ENCODE results near the gene FILIP1L.

The FILIP1L gene

DNA sequence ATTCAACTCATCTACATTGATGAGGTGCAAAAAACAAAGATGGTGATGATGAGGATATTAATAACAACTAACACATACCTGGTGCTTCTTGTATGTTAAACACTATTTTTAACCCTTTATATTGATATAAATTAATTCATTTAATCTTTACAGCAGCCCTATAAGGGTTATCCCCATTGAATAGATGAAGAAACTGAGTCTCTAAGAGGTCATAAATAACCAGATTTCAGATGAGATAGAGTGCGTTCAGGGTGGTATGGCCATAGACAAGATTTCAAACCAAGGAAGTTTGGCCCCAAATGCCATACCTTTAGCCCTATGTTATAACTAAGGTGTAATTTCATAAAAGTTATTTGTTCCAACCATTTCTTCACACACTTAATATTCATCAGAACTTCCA lies 214.1 kb downstream of the FILIP1L start:
- Mint-ChIP-seq H3K4me1 (no peaks in the 10 kb centered on the region), H3K27ac (no peak overlapping the region), H3K4me3 (no peak overlapping the region), H3K36me3 (no peaks in the 10 kb centered on the region), H3K27me3 (no peaks in the 10 kb centered on the region), H3K9me3 (no peaks in the 10 kb centered on the region)
- CTCF ChIA-PET, result no interaction called here
- DNase-seq, result no peak

DNA sequence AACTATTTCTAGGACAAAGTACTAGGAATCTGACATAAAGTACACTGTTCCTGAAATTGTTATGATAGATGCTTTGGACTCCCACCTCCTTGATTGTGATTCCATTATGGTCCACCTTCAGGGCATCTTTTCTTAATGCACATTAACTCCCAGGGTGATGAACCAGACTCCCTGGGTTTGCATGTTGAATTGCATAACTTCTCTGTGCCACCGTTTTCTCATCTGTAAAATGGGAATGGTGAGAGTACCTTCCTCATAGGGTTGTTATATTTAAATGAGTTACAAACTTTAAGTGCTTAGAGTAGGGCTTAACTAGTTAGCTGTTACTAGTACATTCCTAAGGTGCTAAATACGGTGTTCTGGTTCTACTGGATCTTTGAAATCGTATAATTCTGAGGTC lies 214.7 kb downstream of the FILIP1L start:
- Mint-ChIP-seq H3K27ac (no peak overlapping the region), H3K4me1 (no peaks in the 10 kb centered on the region), H3K27me3 (no peaks in the 10 kb centered on the region), H3K9me3 (no peaks in the 10 kb centered on the region), H3K4me3 (no peak overlapping the region), H3K36me3 (no peaks in the 10 kb centered on the region)
- no peak for DNase-seq
- CTCF ChIA-PET, result no interaction called here

DNA sequence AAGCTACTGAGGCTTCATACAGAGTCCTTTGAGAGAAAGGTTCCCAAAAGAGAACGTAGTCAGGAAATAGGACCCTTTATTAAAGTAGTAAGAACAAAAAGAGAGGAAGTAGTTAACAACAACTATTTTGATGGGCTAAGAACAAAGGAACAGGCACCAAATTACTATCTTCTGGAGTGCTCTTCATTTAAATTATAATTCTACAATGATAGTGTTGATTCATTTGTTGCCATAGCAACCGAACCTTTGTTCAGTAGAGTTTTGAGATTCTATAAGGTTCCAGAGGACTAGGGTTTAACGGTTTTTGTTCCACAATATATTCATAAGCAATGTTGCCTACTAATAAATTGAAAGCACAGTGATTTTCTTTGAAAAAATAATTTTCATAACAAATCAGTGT lies 217.8 kb downstream of the FILIP1L start:
- H3K9me3 Mint-ChIP-seq, result no peaks in the 10 kb centered on the region

DNA sequence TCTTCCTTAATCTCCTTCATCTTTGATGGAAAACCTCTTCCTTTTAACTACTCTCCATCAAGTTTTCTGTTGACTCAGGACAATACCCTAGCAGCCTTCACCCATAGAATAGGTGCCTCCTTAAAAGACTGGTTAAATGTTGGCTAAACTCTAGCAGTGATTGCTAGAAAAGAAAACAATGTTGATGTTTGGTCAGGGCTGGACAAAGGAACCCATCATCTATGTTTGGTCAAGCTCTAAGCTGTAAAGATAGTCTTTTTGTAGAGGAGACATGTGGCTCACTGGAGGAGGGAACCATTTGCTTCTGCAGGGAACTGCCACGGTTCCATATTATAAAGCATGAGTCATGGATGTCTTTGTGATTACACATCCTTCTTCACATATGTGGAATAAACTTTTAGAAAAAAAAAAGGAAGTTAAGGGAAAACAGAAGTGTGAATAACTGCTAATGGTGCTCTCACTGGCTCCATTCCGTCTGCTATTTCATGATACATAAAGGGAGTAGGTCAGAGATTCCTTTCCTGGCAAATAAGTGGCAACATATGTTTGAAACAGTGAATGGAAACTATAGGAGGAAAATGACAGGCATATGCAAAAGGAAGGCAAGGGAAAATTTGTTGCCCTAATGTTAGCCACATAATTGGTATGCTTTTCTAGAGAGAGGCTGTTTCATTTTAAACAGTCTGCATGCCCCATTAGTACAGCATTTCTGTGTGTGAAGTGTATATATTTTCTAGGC lies 218.4 kb downstream of the FILIP1L start:
- no peak overlapping the region for H3K27ac Mint-ChIP-seq
- H3K9me3 Mint-ChIP-seq, result no peaks in the 10 kb centered on the region
- H3K4me1 Mint-ChIP-seq, result no peaks in the 10 kb centered on the region
- H3K27me3 Mint-ChIP-seq, result no peaks in the 10 kb centered on the region
- H3K4me3 Mint-ChIP-seq, result no peak overlapping the region
- DNase-seq, result no peak
- CTCF ChIA-PET, result no interaction called here
- no peaks in the 10 kb centered on the region for H3K36me3 Mint-ChIP-seq

More for the DNA sequence above, 217.8 kb downstream of the FILIP1L start:
- no peaks in the 10 kb centered on the region for H3K4me1 Mint-ChIP-seq
- H3K27me3 Mint-ChIP-seq, result no peaks in the 10 kb centered on the region
- H3K27ac Mint-ChIP-seq, result no peak overlapping the region
- no peak for DNase-seq
- H3K4me3 Mint-ChIP-seq, result no peak overlapping the region
- H3K36me3 Mint-ChIP-seq, result no peaks in the 10 kb centered on the region
- CTCF ChIA-PET, result no interaction called here

DNA sequence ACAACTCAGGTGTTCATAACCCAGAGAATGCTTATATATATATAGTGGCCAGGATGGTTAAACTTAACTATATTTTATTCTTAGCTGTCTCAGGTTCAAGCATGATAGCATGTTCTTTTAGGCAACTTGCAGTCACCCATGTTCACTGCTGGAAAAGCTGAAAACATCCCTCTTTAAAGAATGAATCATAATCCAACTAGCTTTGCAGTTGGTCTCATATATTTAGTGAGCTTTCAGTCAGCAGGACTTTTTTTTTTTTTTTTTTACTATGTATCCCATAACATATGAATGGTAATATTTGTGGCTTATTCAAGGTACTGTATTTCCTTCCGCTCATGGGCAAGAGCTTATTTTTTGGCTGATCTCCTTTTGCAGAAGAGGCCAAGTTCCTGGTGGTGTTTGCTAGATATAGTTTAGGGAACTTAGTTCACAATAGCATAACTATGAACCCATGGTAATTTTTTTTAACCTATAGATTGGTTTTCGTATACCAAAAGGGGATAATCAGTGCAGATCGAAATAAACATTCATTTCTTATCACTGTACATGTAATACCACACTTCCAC lies 219.1 kb downstream of the FILIP1L start:
- Mint-ChIP-seq H3K36me3 (no peaks in the 10 kb centered on the region), H3K4me3 (no peak overlapping the region), H3K27me3 (no peaks in the 10 kb centered on the region), H3K9me3 (no peaks in the 10 kb centered on the region), H3K27ac (no peak overlapping the region), H3K4me1 (no peaks in the 10 kb centered on the region)
- DNase-seq, result no peak
- CTCF ChIA-PET, result interaction anchor here (1.1 kb wide), 1 partner anchor 11 kb away, joined by 4 read pairs; no protein-coding TSS in a partner anchor

DNA sequence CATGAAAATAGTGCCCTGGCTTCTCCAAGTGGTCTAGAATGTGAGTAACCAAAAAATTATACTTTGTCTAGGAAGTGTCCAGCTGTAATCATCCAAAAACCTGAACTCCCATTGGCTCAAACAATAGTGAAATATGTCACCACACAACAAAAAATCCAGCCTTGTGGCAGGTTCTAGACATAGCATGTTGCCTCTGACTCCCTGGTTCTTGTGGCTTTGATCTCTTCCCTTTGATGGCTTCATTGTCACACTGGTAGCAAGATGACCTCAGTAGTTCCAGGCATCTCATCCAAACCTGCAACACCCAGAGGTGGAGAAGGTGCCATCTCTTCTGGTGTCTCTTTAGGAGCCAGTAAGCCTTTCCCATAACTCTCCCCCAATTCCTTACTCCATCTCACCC lies 222.0 kb downstream of the FILIP1L start:
- no peak overlapping the region for H3K4me3 Mint-ChIP-seq
- no peaks in the 10 kb centered on the region for H3K36me3 Mint-ChIP-seq
- no peaks in the 10 kb centered on the region for H3K9me3 Mint-ChIP-seq
- no peaks in the 10 kb centered on the region for H3K4me1 Mint-ChIP-seq
- no peak for DNase-seq
- no peaks in the 10 kb centered on the region for H3K27me3 Mint-ChIP-seq
- CTCF ChIA-PET, result no interaction called here
- no peak overlapping the region for H3K27ac Mint-ChIP-seq

DNA sequence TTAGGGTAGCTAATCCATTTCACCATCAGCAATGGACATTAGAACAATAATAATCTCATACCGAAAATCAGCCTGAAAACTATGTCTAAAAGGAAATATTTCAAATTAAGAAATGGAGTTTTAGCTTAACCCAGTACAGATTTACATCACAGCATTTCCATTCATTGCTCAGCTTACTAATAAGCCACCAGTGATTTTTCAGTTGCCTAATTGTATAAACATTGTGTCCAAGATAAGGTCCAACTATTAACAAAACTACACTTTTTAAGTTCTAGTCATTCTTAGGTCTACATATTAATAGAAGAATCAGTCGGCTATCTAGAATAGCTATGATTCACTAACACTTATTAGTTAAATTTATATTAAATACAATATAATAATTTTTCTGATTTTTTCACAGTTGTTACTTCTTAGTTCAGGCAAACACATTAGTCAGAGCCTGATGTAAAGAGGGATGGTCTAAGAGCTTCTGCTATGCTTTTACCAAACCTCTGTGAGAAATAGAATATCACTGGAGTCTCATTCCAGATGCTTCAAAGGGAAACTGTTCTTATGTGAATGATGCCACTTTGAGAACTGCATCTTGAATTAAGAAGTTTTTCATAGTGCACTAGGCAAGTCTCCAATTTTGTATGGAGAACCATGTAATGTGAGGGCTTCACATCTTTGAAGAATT lies 222.6 kb downstream of the FILIP1L start:
- no peak for DNase-seq
- no peaks in the 10 kb centered on the region for H3K9me3 Mint-ChIP-seq
- H3K36me3 Mint-ChIP-seq, result no peaks in the 10 kb centered on the region
- H3K4me3 Mint-ChIP-seq, result no peak overlapping the region
- no peaks in the 10 kb centered on the region for H3K4me1 Mint-ChIP-seq
- no peaks in the 10 kb centered on the region for H3K27me3 Mint-ChIP-seq
- H3K27ac Mint-ChIP-seq, result no peak overlapping the region
- CTCF ChIA-PET, result interaction anchor here (1.0 to 1.8 kb wide), 2 partner anchors 32 to 362 kb away, joined by 4 to 5 read pairs; no protein-coding TSS in a partner anchor

DNA sequence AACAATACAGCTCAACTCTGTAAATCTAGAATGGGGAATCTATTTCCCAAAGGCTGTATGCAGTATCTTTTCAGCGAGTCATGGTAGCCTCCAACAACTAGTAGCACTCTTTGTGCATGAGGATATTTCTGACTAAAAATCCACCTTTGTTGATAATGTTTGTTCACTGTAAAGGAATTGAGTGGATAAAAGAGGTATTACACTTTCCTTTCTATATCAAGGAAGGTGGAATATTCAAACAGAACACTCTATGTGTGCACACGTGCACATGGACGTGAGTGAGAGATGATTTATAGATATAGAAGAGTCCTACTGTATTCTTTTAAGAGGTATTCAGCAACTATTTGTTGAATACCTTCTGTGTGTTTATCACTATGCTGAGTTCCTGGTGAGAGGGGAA lies 228.4 kb downstream of the FILIP1L start:
- H3K4me3 Mint-ChIP-seq, result no peak overlapping the region
- H3K27me3 Mint-ChIP-seq, result no peaks in the 10 kb centered on the region
- H3K27ac Mint-ChIP-seq, result no peak overlapping the region
- peaks cover 2% of the 10 kb centered on the region for H3K9me3 Mint-ChIP-seq
- CTCF ChIA-PET, result no interaction called here
- DNase-seq, result no peak
- peaks cover 7% of the 10 kb centered on the region for H3K36me3 Mint-ChIP-seq
- peaks cover 23% of the 10 kb centered on the region for H3K4me1 Mint-ChIP-seq

DNA sequence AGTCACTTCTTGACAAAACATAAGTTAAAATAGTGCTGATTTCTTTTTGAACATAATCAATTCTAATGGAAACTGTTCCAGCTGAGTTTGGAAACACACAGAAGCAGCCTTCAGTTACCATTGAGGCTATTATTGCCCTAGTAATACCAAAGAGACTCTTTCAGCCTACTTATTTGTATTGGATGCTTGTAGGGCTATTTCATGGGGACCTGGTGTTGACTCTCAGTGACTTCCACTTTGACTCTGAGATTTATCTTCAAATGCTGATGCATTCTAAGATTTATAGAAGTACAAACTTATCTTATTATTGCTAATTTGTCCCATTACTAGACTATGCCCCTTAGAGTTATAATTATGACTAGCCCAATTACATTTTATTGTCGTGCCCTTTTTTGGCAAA lies 229.2 kb downstream of the FILIP1L start:
- DNase-seq, result no peak
- no peaks in the 10 kb centered on the region for H3K27me3 Mint-ChIP-seq
- peaks cover 7% of the 10 kb centered on the region for H3K36me3 Mint-ChIP-seq
- H3K9me3 Mint-ChIP-seq, result peaks cover 2% of the 10 kb centered on the region
- H3K27ac Mint-ChIP-seq, result no peak overlapping the region
- CTCF ChIA-PET, result interaction anchor here (0.6 kb wide), 1 partner anchor 645 kb away, joined by 3 read pairs; no protein-coding TSS in a partner anchor
- H3K4me1 Mint-ChIP-seq, result peaks cover 23% of the 10 kb centered on the region
- H3K4me3 Mint-ChIP-seq, result no peak overlapping the region

DNA sequence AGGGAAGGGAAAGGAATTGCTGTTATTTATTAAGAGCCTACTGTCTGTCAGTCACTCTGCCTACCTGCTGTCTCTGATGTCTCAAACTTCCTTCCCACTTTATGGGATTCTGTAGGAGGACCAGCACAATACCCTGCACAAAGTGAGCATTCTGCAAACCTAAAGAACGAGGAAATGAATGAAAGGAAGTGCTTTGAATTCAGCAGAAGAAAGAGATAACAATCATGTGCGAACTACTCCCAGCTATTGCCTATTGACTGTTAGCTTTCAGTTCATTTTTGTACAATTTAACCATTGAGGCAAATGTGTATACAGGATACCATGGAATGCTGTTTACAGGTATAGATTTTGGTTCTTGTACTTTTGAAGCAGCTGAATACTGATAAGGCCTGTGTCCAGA lies 229.8 kb downstream of the FILIP1L start:
- no peaks in the 10 kb centered on the region for H3K27me3 Mint-ChIP-seq
- H3K4me3 Mint-ChIP-seq, result no peak overlapping the region
- H3K4me1 Mint-ChIP-seq, result peaks cover 23% of the 10 kb centered on the region
- H3K27ac Mint-ChIP-seq, result no peak overlapping the region
- no peak for DNase-seq
- CTCF ChIA-PET, result interaction anchor here (0.6 to 1.4 kb wide), 2 partner anchors 10 to 646 kb away, joined by 3 to 4 read pairs; no protein-coding TSS in a partner anchor
- peaks cover 2% of the 10 kb centered on the region for H3K9me3 Mint-ChIP-seq
- H3K36me3 Mint-ChIP-seq, result peaks cover 7% of the 10 kb centered on the region

DNA sequence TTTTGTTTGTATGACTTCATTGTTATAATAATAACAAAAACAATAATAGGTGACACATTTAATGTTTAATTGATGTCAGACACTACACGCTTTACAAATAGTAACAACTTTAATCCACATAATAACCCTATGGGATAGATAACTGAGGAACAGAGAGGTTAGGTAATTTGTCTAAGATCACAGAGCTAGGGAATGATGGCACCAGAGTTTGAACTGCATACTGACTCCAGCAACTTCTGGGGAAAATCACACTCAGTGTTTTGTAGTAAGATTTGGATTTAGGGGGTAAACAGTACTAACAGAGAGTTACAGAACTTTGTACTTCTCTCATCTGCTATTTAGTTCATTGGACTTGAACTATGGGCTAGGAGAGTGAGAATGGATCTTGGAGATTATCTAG lies 230.6 kb downstream of the FILIP1L start:
- Mint-ChIP-seq H3K4me1 (peaks cover 23% of the 10 kb centered on the region), H3K36me3 (peaks cover 7% of the 10 kb centered on the region), H3K9me3 (peaks cover 2% of the 10 kb centered on the region), H3K4me3 (no peak overlapping the region), H3K27me3 (no peaks in the 10 kb centered on the region), H3K27ac (no peak overlapping the region)
- DNase-seq, result no peak
- CTCF ChIA-PET, result interaction anchor here (1.4 kb wide), 1 partner anchor 11 kb away, joined by 4 read pairs; no protein-coding TSS in a partner anchor

DNA sequence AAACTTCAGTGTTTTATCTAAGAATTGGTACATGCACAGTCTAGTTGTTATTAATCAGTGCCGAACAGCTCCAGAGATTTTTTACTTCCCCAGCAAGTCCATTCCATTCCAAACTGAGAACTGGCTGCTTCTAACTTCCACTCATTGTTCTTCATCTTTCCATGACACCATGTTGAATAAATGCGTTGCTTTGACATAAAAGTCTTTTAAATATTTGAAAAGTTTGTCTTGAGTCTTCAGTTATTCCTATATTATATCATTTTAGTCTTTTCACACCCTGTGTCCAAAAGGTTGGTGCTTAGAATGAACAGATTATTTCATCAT lies 231.2 kb downstream of the FILIP1L start:
- CTCF ChIA-PET, result no interaction called here

DNA sequence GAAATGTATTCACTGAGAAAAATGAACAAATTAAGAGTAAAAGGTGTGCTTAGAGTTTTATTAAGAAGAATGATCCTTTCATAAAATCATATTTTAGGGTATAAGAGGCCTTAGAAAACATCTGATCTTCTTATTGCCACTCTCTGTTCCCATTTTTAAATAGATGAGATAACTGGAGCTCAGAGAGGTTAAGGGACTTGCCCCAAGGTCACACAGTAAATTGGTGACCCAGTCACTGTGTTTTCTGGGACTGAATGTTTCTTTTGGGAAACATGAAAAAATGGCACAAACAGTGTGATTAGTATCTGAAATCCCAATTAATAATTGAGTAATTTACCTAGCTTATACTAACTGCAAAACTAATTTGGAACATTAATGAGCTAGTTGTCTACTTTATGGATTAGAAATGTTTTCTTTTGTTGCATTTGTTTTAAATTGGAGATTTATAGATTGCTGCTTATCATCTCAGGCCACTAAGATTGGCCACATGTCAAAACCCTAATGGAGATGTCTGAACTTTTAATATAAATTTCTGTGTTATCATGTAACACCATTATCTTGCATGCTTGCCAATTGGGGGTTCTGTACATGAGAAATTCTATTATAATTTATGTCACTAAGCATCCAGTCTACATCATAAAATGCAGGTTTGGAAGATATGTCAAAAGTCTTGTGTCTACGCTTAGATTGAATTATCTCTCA lies 231.7 kb downstream of the FILIP1L start:
- CTCF ChIA-PET, result no interaction called here

More for the DNA sequence above, 231.2 kb downstream of the FILIP1L start:
- Mint-ChIP-seq H3K27me3 (no peaks in the 10 kb centered on the region), H3K36me3 (peaks cover 7% of the 10 kb centered on the region), H3K4me1 (peaks cover 23% of the 10 kb centered on the region), H3K27ac (no peak overlapping the region), H3K4me3 (no peak overlapping the region), H3K9me3 (peaks cover 2% of the 10 kb centered on the region)
- DNase-seq, result no peak

DNA sequence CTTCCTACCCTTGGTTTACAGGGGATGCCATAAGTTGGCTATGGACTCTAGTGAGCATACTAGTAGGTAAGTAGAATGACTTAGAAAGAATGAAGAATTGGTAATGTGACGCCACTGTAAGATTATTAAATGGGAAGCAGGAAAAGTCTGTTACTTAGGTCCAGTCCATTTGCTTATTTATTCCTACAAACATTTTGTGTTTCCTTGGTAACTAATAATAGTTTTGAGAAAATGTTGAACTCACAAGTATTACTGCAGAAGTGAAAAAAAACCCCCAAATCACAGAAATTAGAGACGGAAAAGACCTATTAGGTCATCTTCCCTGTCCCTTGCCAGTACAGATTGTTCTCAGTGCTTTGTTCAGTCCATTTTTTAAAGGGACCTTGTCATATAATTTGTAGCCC lies 233.2 kb downstream of the FILIP1L start:
- peaks cover 6% of the 10 kb centered on the region for H3K36me3 Mint-ChIP-seq
- CTCF ChIA-PET, result no interaction called here
- peaks cover 2% of the 10 kb centered on the region for H3K9me3 Mint-ChIP-seq
- peaks cover 23% of the 10 kb centered on the region for H3K4me1 Mint-ChIP-seq
- H3K4me3 Mint-ChIP-seq, result no peak overlapping the region
- peaks cover 6% of the 10 kb centered on the region for H3K27me3 Mint-ChIP-seq
- H3K27ac Mint-ChIP-seq, result no peak overlapping the region
- DNase-seq, result no peak

More for the DNA sequence above, 231.7 kb downstream of the FILIP1L start:
- H3K36me3 Mint-ChIP-seq, result peaks cover 7% of the 10 kb centered on the region
- H3K9me3 Mint-ChIP-seq, result peaks cover 2% of the 10 kb centered on the region
- no peak overlapping the region for H3K27ac Mint-ChIP-seq
- H3K4me3 Mint-ChIP-seq, result no peak overlapping the region
- H3K27me3 Mint-ChIP-seq, result no peaks in the 10 kb centered on the region
- no peak for DNase-seq
- peaks cover 23% of the 10 kb centered on the region for H3K4me1 Mint-ChIP-seq

Data from activated naive CD4-positive, alpha-beta T cell treated with anti-CD3 and anti-CD28 coated beads, Interleukin-2, amount 10 ng/mL, durations not matched to agents 7 days and 5 days (primary cell).